ENCODE measurements around the gene AFF3. TPM values are rescaled to one million over a fixed set of nuclear protein-coding genes. Genes with fewer than 3 reads are reported as not detected.

Gene AFF3
- total and polyA plus RNA-seq, 10 of the 15 experiments (the other 5 are each of a cell fraction or from before 2014, with no cell fraction given) = 0.26 to 5.5 (median 3.0) TPM

DNA sequence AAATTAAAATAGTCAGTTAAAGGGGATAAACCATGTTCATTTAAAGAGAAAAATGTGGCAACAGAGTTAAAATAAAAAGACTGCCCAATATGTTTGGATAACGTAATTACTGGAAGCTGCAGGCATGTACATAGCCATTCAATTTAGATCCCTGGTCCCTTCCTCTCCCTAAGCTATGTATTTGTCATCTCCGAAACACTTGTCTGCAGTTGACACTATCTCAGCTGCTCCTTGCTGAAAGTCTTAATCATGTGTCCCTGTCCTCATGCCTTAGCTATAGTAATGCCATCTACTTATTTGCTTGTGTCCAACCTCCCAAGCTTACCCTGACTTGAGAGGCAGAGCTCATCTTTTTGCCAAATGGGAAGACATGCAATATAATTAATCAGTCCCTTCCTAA lies 478.7 kb downstream of the AFF3 start:
- TF ChIP-seq ZNF274 (IDR thresholded peaks at IDR 0.05; ENCODE audit: insufficient read depth, insufficient read length) = no peak
- CTCF ChIA-PET = no interaction called here
- intact Hi-C loops (cut with micrococcal nuclease; ENCODE audit: unreplicated experiment) = no loop called here
- Histone ChIP-seq H2AFZ (ENCODE audit: control insufficient read depth, low read depth, low read length) (no peak overlapping the region), H3K4me1 (ENCODE audit: control insufficient read depth, insufficient read depth, low read length) (no peaks in the 10 kb centered on the region), H3K9me3 (replicated peaks; ENCODE audit: control insufficient read depth, insufficient read depth, low read length) (no peaks in the 10 kb centered on the region), H3K27me3 (replicated peaks in 1 of 2; ENCODE audit: control insufficient read depth in 2 of 2, insufficient read depth in 2 of 2, low read length in 1 of 2) (no peaks in the 10 kb centered on the region), H3K4me3 (no peak overlapping the region), H3K27ac (ENCODE audit: control insufficient read depth, insufficient read depth) (no peak overlapping the region), H3K79me2 (ENCODE audit: control insufficient read depth, insufficient read depth, low read length) (no peaks in the 10 kb centered on the region), H3K36me3 (ENCODE audit: control insufficient read depth in 2 of 2, insufficient read depth in 2 of 2, low read length in 1 of 2) (no peaks in the 10 kb centered on the region), H3K9ac (ENCODE audit: control insufficient read depth, insufficient read depth, low read length) (no peak overlapping the region), H4K20me1 (ENCODE audit: control insufficient read depth, insufficient read depth) (no peaks in the 10 kb centered on the region; the same call in 1 of the 2 replicates), H3K4me2 (ENCODE audit: control insufficient read depth, insufficient read depth) (no peak overlapping the region)
- ATAC-seq = no peak
- POLR2A ChIA-PET = no interaction called here
- RAD21 ChIA-PET (ENCODE audit: unreplicated experiment) = no interaction called here
- FAIRE-seq = no peak
- SMC1A ChIA-PET (ENCODE audit: uncharacterized antibody, unreplicated experiment) = interaction anchor here (1.0 kb wide), 1 partner anchor 258 kb away, joined by 3 read pairs; no protein-coding TSS in a partner anchor
- DNase-seq (ENCODE audit: low read depth, low spot score) = no peak
- 46% methylated on average over 2 of the region's 2 CpGs for WGBS (ENCODE audit: insufficient coverage, insufficient replicate concordance, low lambda C conversion rate, missing lambda C conversion rate)
- no TSS peak for BruUV-seq (replicated peaks)
- in situ Hi-C loops (cut with MboI) = no loop called here

GRCh38 chr2:99662761-99663341 lies 479.5 kb downstream of the AFF3 start:
- RAD21 ChIA-PET (ENCODE audit: unreplicated experiment) = no interaction called here
- Histone ChIP-seq H3K4me1 (ENCODE audit: control insufficient read depth, insufficient read depth, low read length) (no peaks in the 10 kb centered on the region), H3K27me3 (replicated peaks in 1 of 2; ENCODE audit: control insufficient read depth in 2 of 2, insufficient read depth in 2 of 2, low read length in 1 of 2) (no peaks in the 10 kb centered on the region), H4K20me1 (ENCODE audit: control insufficient read depth, insufficient read depth) (no peaks in the 10 kb centered on the region; the same call in 1 of the 2 replicates), H2AFZ (ENCODE audit: control insufficient read depth, low read depth, low read length) (no peak overlapping the region), H3K36me3 (ENCODE audit: control insufficient read depth in 2 of 2, insufficient read depth in 2 of 2, low read length in 1 of 2) (no peaks in the 10 kb centered on the region), H3K79me2 (ENCODE audit: control insufficient read depth, insufficient read depth, low read length) (no peaks in the 10 kb centered on the region), H3K27ac (ENCODE audit: control insufficient read depth, insufficient read depth) (no peak overlapping the region), H3K4me2 (ENCODE audit: control insufficient read depth, insufficient read depth) (no peak overlapping the region), H3K4me3 (no peak overlapping the region), H3K9ac (ENCODE audit: control insufficient read depth, insufficient read depth, low read length) (no peak overlapping the region), H3K9me3 (replicated peaks; ENCODE audit: control insufficient read depth, insufficient read depth, low read length) (no peaks in the 10 kb centered on the region)
- FAIRE-seq (no peak), ATAC-seq (no peak), DNase-seq (ENCODE audit: low read depth, low spot score) (no peak)
- in situ Hi-C loops (cut with MboI) (no loop called here), intact Hi-C loops (cut with micrococcal nuclease; ENCODE audit: unreplicated experiment) (no loop called here)
- POLR2A ChIA-PET = no interaction called here
- BruUV-seq (replicated peaks) = no TSS peak
- CTCF ChIA-PET = no interaction called here
- 31% methylated on average over 2 of the region's 2 CpGs for WGBS (ENCODE audit: insufficient coverage, insufficient replicate concordance, low lambda C conversion rate, missing lambda C conversion rate)
- SMC1A ChIA-PET (ENCODE audit: uncharacterized antibody, unreplicated experiment) = interaction anchor here (1.0 kb wide), 1 partner anchor 258 kb away, joined by 3 read pairs; no protein-coding TSS in a partner anchor
- TF ChIP-seq PKNOX1 (IDR thresholded peaks at IDR 0.05) (no peak), HDGF (IDR thresholded peaks at IDR 0.05) (no peak), ATF7 (IDR thresholded peaks at IDR 0.05; ENCODE audit: low read depth) (no peak), TBL1XR1 (IDR thresholded peaks at IDR 0.05; ENCODE audit: low read depth, low read length) (no peak), RB1 (IDR thresholded peaks at IDR 0.05; ENCODE audit: borderline replicate concordance) (no peak), RUNX3 (IDR thresholded peaks at IDR 0.05; ENCODE audit: low read length) (no peak), MYC (IDR thresholded peaks at IDR 0.05; ENCODE audit: insufficient read depth, insufficient read length, insufficient replicate concordance, low read length, severe bottlenecking) (no peak), ZNF24 (IDR thresholded peaks at IDR 0.05) (no peak), FOXM1 (IDR thresholded peaks at IDR 0.05; ENCODE audit: low read depth, low read length) (no peak), SRF (IDR thresholded peaks at IDR 0.05; ENCODE audit: low read depth in 2 of 2, low read length in 2 of 2) (no peak), EED (IDR thresholded peaks at IDR 0.05; ENCODE audit: low read depth) (no peak), IRF3 (IDR thresholded peaks at IDR 0.05) (no peak), HSF1 (IDR thresholded peaks at IDR 0.05; ENCODE audit: low read depth, low read length) (no peak), PAX5 (IDR thresholded peaks at IDR 0.05; ENCODE audit: borderline replicate concordance, low read depth, low read length) (no peak), CREM (IDR thresholded peaks at IDR 0.05; ENCODE audit: low read depth) (no peak)

Measured in GM12878 (cell line).